ENCODE data around the gene BBS7. TPM values are rescaled to one million over a fixed set of nuclear protein-coding genes. Genes with fewer than 3 reads are reported as not detected.

BBS7 gene
- polyA plus RNA-seq, 3 donors, result 24.0 to 27.8 (median 27.7) TPM

- DNase-seq (ENCODE audit: extremely low read depth in 1 of 11, low read depth in 9 of 11, low spot score in 4 of 11), result no peak
These were observed 10.2 kb downstream of the BBS7 start for GRCh38 chr4:121860121-121860520.

- DNase-seq (ENCODE audit: extremely low read depth in 1 of 11, low read depth in 9 of 11, low spot score in 4 of 11), result no peak
These were observed 18.9 kb downstream of the BBS7 start for GRCh38 chr4:121851354-121851753.

GRCh38 chr4:121846662-121847061, 23.6 kb downstream of the BBS7 start:
- no peak for DNase-seq (ENCODE audit: extremely low read depth in 1 of 11, low read depth in 9 of 11, low spot score in 4 of 11)

- DNase-seq (ENCODE audit: extremely low read depth in 1 of 11, low read depth in 9 of 11, low spot score in 4 of 11), result no peak
These were observed 27.4 kb downstream of the BBS7 start for GRCh38 chr4:121842862-121843261.

GRCh38 chr4:121838136-121838535, 32.1 kb downstream of the BBS7 start:
- DNase-seq (ENCODE audit: extremely low read depth in 1 of 11, low read depth in 9 of 11, low spot score in 4 of 11), result no peak

GRCh38 chr4:121829511-121829910, 40.8 kb downstream of the BBS7 start:
- DNase-seq (ENCODE audit: extremely low read depth in 1 of 11, low read depth in 9 of 11, low spot score in 4 of 11), result no peak

- DNase-seq (ENCODE audit: extremely low read depth in 1 of 11, low read depth in 9 of 11, low spot score in 4 of 11), result no peak
These were observed 42.4 kb downstream of the BBS7 start for GRCh38 chr4:121827853-121828252.

GRCh38 chr4:121824950-121825349, 45.3 kb downstream of the BBS7 start:
- peak in 2 of 11 donors; percentile 11 to 12 for DNase-seq (ENCODE audit: extremely low read depth in 1 of 11, low read depth in 9 of 11, low spot score in 4 of 11)

GRCh38 chr4:121824171-121824527, 46.1 kb downstream of the BBS7 start:
- no peak for DNase-seq (ENCODE audit: extremely low read depth in 1 of 11, low read depth in 9 of 11, low spot score in 4 of 11)

GRCh38 chr4:121823505-121824170, 46.6 kb downstream of the BBS7 start, which contains the start of gene CCNA2:
TSS of gene CCNA2 (minus strand) at chr4:121823883. CDS start at chr4:121823628, 255 bp downstream.
- peak; percentile 90 to 97 (median 94) for DNase-seq (ENCODE audit: extremely low read depth in 1 of 11, low read depth in 9 of 11, low spot score in 4 of 11)

- peak in 2 of 11 donors; percentile 6 to 10 for DNase-seq (ENCODE audit: extremely low read depth in 1 of 11, low read depth in 9 of 11, low spot score in 4 of 11)
These were observed 47.3 kb downstream of the BBS7 start for GRCh38 chr4:121822796-121823504.

GRCh38 chr4:121822047-121822446, 48.2 kb downstream of the BBS7 start:
- no peak for DNase-seq (ENCODE audit: extremely low read depth in 1 of 11, low read depth in 9 of 11, low spot score in 4 of 11)

GRCh38 chr4:121819216-121819965, 50.9 kb downstream of the BBS7 start:
- no peak for DNase-seq (ENCODE audit: extremely low read depth in 1 of 11, low read depth in 9 of 11, low spot score in 4 of 11)

- DNase-seq (ENCODE audit: extremely low read depth in 1 of 11, low read depth in 9 of 11, low spot score in 4 of 11), result no peak
These were observed 52.1 kb downstream of the BBS7 start for GRCh38 chr4:121818215-121818614.

- DNase-seq (ENCODE audit: extremely low read depth in 1 of 11, low read depth in 9 of 11, low spot score in 4 of 11), result no peak
These were observed 52.6 kb downstream of the BBS7 start for GRCh38 chr4:121817701-121818100.

GRCh38 chr4:121817006-121817405, 53.3 kb downstream of the BBS7 start:
- no peak for DNase-seq (ENCODE audit: extremely low read depth in 1 of 11, low read depth in 9 of 11, low spot score in 4 of 11)

GRCh38 chr4:121814756-121815155, 55.5 kb downstream of the BBS7 start:
- DNase-seq (ENCODE audit: extremely low read depth in 1 of 11, low read depth in 9 of 11, low spot score in 4 of 11), result no peak

GRCh38 chr4:121811122-121811521, 59.2 kb downstream of the BBS7 start:
- DNase-seq (ENCODE audit: extremely low read depth in 1 of 11, low read depth in 9 of 11, low spot score in 4 of 11), result no peak

GRCh38 chr4:121806411-121806810, 63.9 kb downstream of the BBS7 start:
- no peak for DNase-seq (ENCODE audit: extremely low read depth in 1 of 11, low read depth in 9 of 11, low spot score in 4 of 11)

- no peak for DNase-seq (ENCODE audit: extremely low read depth in 1 of 11, low read depth in 9 of 11, low spot score in 4 of 11)
These were observed 68.6 kb downstream of the BBS7 start for GRCh38 chr4:121801715-121802075.

Data from renal cortex interstitium (tissue), 11 donors.